IPS-18a (cell line): Measurements from ENCODE around the gene OR1J1.

Source experiments
- H3K27ac ChIP-seq: one replicate; pipeline ENCODE4 v1.5.1; 2013; ENCODE audit warnings: low read length
- H3K27me3 ChIP-seq: one replicate; pipeline ENCODE4 v1.6.1; 2013; ENCODE audit warnings: mild to moderate bottlenecking, low read length; ENCODE audit not compliant: control insufficient read depth, insufficient read depth
- H3K36me3 ChIP-seq: one replicate; pipeline ENCODE4 v1.6.1; 2013; ENCODE audit warnings: low read depth, low read length; ENCODE audit not compliant: control insufficient read depth
- H3K4me1 ChIP-seq: one replicate; pipeline ENCODE4 v1.6.1; 2013; ENCODE audit warnings: low read depth, low read length; ENCODE audit not compliant: control insufficient read depth
- H3K4me3 ChIP-seq: one replicate; pipeline ENCODE4 v1.5.1; 2013; ENCODE audit warnings: low read length
- H3K9ac ChIP-seq: one replicate; pipeline ENCODE4 v1.6.1; 2013; ENCODE audit warnings: mild to moderate bottlenecking, low read length, moderate library complexity
- H3K9me3 ChIP-seq: one replicate; pipeline ENCODE4 v1.6.1; 2013; ENCODE audit warnings: low read depth, low read length; ENCODE audit not compliant: control insufficient read depth

OR1J1 gene

DNA sequence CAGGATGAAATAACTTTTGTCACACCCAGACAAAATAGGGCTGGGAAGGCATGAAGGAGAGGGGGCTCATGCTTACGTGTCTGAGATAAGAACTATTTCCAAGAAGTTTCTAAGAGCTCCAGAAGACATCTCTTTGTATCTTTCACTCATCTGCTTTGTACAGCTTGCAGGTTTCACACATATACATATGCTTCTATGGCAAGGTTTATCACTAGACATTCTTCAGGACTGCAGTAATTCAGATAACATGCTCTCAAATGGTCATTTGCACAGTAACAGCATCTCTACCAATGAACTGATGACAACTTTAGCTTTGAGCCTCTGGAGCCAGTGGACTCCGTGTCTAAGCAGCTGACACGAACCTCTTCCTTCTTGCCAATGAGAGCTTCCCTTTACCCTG is 3.2 kb downstream of the OR1J1 start:
- no peaks in the 10 kb centered on the region for H3K36me3 ChIP-seq
- no peaks in the 10 kb centered on the region for H3K4me1 ChIP-seq
- no peak overlapping the region for H3K4me3 ChIP-seq
- H3K27me3 ChIP-seq, result no peaks in the 10 kb centered on the region
- no peak overlapping the region for H3K27ac ChIP-seq
- no peak overlapping the region for H3K9ac ChIP-seq
- H3K9me3 ChIP-seq, result peaks cover 73% of the 10 kb centered on the region

DNA sequence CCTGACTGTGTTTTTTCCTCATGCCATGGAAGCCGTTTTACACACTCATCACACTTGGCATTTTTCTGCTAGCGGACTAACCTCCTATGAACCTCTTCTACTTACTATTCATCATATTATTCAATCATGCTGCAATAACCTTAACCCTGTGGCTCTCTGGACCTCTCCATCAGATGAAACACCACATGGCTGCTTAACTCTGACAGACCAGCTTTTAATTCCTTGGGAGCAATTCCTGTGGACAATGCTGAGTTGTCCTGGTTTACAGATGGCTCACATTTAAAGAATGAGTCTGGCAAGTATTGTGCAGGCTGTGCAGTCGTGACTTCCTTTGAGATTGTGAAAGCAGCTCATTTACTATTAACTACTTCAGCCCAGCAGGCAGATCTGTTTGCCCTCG is 9.0 kb downstream of the OR1J1 start:
- Histone ChIP-seq H3K9ac (no peak overlapping the region), H3K27ac (no peak overlapping the region), H3K27me3 (no peaks in the 10 kb centered on the region), H3K36me3 (no peaks in the 10 kb centered on the region), H3K4me1 (no peaks in the 10 kb centered on the region), H3K9me3 (peaks cover 33% of the 10 kb centered on the region), H3K4me3 (no peak overlapping the region)

DNA sequence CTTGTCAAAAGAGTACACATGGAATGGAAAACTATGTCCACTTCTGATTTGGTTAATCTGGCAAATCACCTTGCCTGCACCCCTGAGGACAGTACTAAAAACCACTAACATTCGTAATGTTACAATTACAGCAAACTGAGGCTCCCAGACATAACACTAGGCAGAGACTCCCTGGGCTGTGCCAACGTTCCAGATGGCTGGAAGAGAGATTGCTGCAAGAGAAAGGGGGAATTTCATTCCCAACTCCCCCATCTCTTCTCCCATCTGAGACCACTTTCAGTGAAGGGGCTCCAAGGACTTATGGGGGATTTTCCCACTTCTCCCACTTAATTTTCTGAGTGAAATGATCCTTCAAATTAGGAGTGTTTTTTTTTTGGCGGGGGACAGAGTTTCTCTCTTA is 11.3 kb downstream of the OR1J1 start:
- no peaks in the 10 kb centered on the region for H3K4me1 ChIP-seq
- no peak overlapping the region for H3K27ac ChIP-seq
- no peaks in the 10 kb centered on the region for H3K27me3 ChIP-seq
- H3K9me3 ChIP-seq, result peaks cover 19% of the 10 kb centered on the region
- H3K9ac ChIP-seq, result no peak overlapping the region
- no peak overlapping the region for H3K4me3 ChIP-seq
- H3K36me3 ChIP-seq, result no peaks in the 10 kb centered on the region

DNA sequence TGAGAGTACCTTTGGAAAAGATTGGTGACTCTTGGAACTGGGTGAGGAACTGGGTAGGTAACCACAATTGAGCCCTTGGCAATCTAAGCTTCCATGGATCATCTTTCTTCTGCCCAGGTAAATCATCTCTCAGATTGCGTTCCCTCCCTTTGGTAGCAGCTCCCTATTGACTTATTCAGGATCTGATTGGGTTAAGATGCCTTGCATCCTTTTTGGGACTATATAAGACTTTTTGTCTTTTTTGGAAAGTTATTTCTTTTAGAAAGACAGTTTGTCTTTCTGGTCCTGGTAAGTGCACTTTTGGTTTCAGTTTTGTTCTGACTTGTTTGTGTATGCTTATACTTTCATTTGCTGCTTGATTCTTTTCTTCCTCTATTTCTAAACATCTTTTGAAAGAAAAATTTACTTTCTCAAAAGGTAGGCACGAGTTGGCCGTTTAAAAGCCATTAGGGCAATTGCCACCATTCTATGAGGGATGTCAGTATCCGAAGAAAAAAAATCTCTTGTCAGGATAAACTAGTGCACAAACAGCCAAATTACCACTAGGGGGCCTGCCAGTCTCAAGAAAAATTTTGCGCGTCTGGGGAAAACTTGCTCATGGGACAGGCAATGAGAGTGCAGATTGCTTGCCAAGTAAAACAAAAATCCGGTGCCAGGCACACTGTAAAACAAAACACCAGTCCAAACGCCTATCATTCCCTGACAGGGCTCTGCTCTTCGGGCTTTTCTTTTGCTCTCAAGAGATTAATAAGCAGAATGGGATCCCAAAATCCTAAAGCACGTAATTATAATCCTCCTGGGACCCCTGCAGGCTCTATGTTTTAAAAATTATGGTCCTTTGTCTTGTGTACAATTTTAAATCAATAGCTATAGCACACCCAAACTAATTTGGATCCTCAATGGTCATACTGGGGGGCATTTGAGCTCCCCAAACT is 12.8 kb downstream of the OR1J1 start:
- no peak overlapping the region for H3K4me3 ChIP-seq
- no peak overlapping the region for H3K27ac ChIP-seq
- no peak overlapping the region for H3K9ac ChIP-seq

DNA sequence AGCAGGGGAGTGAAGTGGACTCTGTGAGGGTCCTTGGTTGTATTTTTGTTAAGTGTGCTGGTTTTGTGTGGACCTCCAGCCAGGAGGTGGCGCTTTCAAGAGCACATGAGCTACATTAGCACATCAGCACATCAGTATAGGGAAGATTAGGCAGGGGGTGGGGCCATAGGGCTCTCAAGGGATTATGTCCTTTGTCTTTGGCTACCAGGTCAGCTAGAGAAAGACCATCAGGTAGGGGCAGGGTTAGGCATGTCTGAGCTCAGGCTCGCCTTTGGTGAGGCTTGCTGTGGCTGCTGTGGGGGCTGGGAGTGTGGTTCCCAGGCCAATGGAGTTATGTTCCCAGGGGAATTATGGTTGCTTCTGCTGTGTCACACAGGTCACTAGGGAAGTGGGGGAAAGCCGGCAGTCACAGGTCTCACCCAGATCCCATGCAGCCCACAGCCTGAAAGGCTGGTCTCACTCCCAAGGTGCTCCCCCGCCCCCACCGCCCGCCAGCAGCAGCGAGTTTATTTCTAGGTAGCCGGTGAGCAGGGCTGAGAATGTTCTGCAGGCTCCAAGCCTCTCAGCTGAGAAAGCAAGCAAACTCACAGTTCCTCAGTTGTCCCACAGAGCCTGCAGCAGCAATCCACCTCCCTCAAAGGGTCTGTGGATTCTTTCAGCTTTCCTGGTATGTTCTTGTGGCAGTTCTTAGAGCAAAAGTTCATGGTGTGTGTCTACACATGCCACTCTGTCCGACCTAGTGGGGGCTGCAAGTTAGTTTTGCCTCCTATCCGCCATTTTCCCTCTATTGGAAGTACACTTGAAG is 13.7 kb downstream of the OR1J1 start:
- Histone ChIP-seq H3K9me3 (peaks cover 15% of the 10 kb centered on the region), H3K36me3 (no peaks in the 10 kb centered on the region), H3K4me3 (no peak overlapping the region), H3K9ac (no peak overlapping the region), H3K27ac (no peak overlapping the region), H3K27me3 (no peaks in the 10 kb centered on the region), H3K4me1 (no peaks in the 10 kb centered on the region)

More for the DNA sequence above, 12.8 kb downstream of the OR1J1 start:
- peaks cover 17% of the 10 kb centered on the region for H3K9me3 ChIP-seq
- H3K4me1 ChIP-seq, result no peaks in the 10 kb centered on the region
- no peaks in the 10 kb centered on the region for H3K36me3 ChIP-seq
- H3K27me3 ChIP-seq, result no peaks in the 10 kb centered on the region

DNA sequence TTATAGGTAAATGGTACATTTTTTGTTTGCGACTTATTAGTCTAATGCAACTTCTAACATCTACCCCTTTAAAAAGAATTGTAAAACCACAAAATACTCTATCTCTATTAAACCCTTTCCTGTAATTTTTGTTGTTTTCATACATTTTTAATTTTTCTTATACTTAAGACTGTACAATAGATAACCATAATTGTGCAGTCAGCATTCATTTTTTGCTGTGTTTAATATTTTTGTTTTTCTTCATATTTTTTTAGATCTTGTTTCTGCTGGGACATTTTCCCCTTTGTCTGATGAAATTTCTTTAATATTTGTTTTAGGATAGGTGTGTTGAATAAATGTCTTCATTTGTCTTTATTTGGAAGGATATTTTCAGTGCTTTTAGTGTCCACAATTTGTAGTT is 19.9 kb downstream of the OR1J1 start:
- Histone ChIP-seq H3K4me3 (no peak overlapping the region), H3K9ac (no peak overlapping the region), H3K4me1 (no peaks in the 10 kb centered on the region), H3K27me3 (no peaks in the 10 kb centered on the region), H3K36me3 (no peaks in the 10 kb centered on the region), H3K27ac (no peak overlapping the region), H3K9me3 (peaks cover 5% of the 10 kb centered on the region)

DNA sequence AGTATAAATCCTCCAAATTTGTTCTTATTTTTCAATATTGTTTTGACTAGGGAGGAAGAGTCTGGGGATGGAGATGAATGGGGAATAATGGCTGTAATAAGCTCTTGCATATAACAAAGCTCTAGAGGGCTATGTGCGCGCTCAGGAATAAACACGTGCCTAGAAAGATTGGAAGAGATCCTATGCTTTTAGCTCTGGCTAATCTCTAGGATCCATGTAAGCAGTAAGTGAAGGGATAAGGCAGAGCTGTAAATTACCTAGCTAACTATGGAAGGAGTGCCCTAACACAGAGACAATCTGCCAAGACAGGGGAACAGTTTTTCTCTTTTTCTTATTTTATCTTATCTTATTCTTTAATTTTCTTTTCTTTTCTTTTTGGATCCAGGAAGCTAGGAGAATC is 21.6 kb downstream of the OR1J1 start:
- H3K9me3 ChIP-seq, result peaks cover 7% of the 10 kb centered on the region
- no peak overlapping the region for H3K4me3 ChIP-seq
- no peak overlapping the region for H3K27ac ChIP-seq
- no peaks in the 10 kb centered on the region for H3K4me1 ChIP-seq
- no peak overlapping the region for H3K9ac ChIP-seq
- no peaks in the 10 kb centered on the region for H3K36me3 ChIP-seq
- H3K27me3 ChIP-seq, result no peaks in the 10 kb centered on the region

DNA sequence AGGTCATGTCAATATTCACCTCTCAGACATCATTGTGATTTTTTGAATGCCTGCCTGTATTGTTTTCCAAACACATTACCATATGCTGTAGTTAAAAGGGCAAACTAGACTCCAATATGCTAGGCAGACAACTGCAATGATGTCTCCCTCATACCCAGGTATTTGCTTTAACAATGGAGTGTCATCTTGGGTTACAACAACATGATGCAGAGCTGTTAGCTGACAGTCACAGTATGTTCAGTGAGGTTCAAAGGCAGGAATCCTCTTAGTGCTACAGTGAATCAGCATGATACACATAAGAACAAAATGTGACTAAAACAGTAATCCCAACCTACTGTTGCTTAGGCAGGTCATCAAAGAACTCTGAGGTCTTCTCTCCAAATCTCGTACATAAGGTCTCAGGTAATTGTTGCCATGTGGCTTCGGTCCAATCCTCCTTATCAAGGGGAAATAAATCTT is 24.0 kb downstream of the OR1J1 start:
- Histone ChIP-seq H3K27ac (no peak overlapping the region), H3K9me3 (peaks cover 10% of the 10 kb centered on the region), H3K4me3 (no peak overlapping the region), H3K4me1 (no peaks in the 10 kb centered on the region), H3K36me3 (no peaks in the 10 kb centered on the region), H3K27me3 (no peaks in the 10 kb centered on the region), H3K9ac (no peak overlapping the region)

DNA sequence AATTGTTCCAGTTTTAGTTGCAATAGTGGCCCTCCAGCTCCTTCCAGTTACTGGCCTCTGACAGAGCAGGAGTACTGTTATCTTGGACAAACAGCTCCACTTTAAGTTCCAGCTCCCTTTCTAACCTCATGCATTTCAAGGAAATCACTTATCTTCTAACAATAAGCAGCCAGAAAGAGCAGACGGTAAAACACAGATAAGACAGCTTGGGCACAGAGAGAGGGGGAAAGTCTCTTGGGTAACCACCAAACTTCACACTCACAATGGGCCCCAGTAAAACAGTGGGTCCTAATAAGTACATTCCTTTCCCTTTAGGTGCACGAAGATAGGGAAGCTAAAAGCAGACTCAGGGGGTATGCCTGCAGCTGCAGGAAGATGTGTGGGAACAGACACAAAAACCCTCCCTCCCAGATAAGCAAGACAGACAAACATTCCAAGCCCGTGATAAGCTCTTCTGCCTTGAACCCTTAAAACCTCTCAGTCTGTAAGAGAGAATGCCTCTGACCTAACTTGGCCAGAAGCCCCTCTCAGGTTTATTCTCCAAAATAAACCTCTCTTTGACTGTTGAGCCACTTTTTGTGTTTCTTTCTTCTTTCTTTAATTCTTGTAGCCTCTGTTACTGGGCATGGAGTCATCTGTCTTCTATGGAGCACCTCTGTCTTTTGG is 30.8 kb downstream of the OR1J1 start:
- Histone ChIP-seq H3K27ac (no peak overlapping the region), H3K9me3 (peaks cover 41% of the 10 kb centered on the region), H3K36me3 (no peaks in the 10 kb centered on the region), H3K9ac (no peak overlapping the region), H3K27me3 (no peaks in the 10 kb centered on the region), H3K4me1 (no peaks in the 10 kb centered on the region), H3K4me3 (no peak overlapping the region)

DNA sequence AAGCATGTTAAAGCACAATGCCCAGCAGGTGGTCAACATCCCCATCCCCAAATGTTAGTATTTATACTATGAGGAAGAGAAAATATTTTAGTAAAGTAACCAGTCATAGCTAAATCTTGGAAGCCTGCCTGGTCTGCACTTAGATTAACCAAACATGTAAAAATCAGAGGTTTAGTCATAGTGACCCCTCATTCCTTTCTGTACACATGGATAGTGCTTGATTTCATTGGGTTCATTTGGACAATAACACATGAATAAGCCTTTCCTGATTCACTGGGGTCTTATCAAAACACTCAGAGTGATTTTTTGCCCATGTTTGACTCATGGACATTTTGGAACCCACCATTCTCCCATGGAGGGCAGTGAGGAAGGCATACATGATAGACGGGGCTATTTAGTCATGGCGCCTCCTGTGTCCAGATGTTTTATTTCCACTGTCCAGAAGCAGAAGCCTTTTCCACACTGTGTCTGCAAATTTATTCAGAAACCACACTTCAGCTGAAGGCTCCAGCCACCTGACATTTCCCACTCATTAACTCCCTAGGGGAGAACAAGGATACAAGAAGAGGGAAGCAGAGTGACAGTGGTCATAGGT is 32.5 kb downstream of the OR1J1 start:
- H3K36me3 ChIP-seq, result no peaks in the 10 kb centered on the region
- no peak overlapping the region for H3K9ac ChIP-seq
- H3K27ac ChIP-seq, result no peak overlapping the region
- no peak overlapping the region for H3K4me3 ChIP-seq
- H3K9me3 ChIP-seq, result peaks cover 52% of the 10 kb centered on the region
- H3K27me3 ChIP-seq, result no peaks in the 10 kb centered on the region
- H3K4me1 ChIP-seq, result no peaks in the 10 kb centered on the region
